Measurements from ENCODE around the gene NUP107.

NUP107 gene

GRCh38 chr12:68648179-68648578 is 38.6 kb upstream of the NUP107 start:
- Histone ChIP-seq H3K36me3 (ENCODE audit: insufficient read depth) (peaks cover 4% of the 10 kb centered on the region; the same call in 1 of the 2 replicates), H3K79me2 (ENCODE audit: insufficient read depth, low read depth) (peaks cover 73% of the 10 kb centered on the region), H3K9ac (no peak overlapping the region), H3K4me1 (ENCODE audit: low read depth, poor library complexity, severe bottlenecking) (peaks cover 65% of the 10 kb centered on the region), H3K27me3 (ENCODE audit: insufficient read depth, low read depth) (no peaks in the 10 kb centered on the region), H3K27ac (no peak overlapping the region), H3K4me3 (IDR thresholded peaks at IDR 0.05; ENCODE audit: insufficient read depth, low read depth, low read length) (no peak overlapping the region), H3K4me2 (no peak overlapping the region), H2AFZ (ENCODE audit: low read depth) (no peak overlapping the region), H4K20me1 (ENCODE audit: insufficient read depth) (peaks cover 25% of the 10 kb centered on the region; the same call in 1 of the 2 replicates)
- no peak for TF ChIP-seq CTCF (conservative IDR thresholded peaks at IDR 0.05; ENCODE audit: low read depth, low read length)

GRCh38 chr12:68665016-68665569 is 21.7 kb upstream of the NUP107 start:
- Histone ChIP-seq H3K4me2 (no peak overlapping the region), H4K20me1 (ENCODE audit: insufficient read depth) (no peaks in the 10 kb centered on the region), H3K4me3 (IDR thresholded peaks at IDR 0.05; ENCODE audit: insufficient read depth, low read depth, low read length) (no peak overlapping the region), H2AFZ (ENCODE audit: low read depth) (no peak overlapping the region), H3K4me1 (ENCODE audit: low read depth, poor library complexity, severe bottlenecking) (no peaks in the 10 kb centered on the region), H3K27ac (no peak overlapping the region), H3K27me3 (ENCODE audit: insufficient read depth, low read depth) (no peaks in the 10 kb centered on the region), H3K9ac (no peak overlapping the region), H3K79me2 (ENCODE audit: insufficient read depth, low read depth) (no peaks in the 10 kb centered on the region), H3K36me3 (ENCODE audit: insufficient read depth) (0 out of 2 replicates have a peak, but pooled peaks cover 5% of the 10 kb centered on the region)
- TF ChIP-seq CTCF (conservative IDR thresholded peaks at IDR 0.05; ENCODE audit: low read depth, low read length): no peak

GRCh38 chr12:68667291-68667690 is 19.5 kb upstream of the NUP107 start:
- H3K27ac ChIP-seq: no peak overlapping the region
- TF ChIP-seq CTCF (conservative IDR thresholded peaks at IDR 0.05; ENCODE audit: low read depth, low read length): no peak
- H3K4me2 ChIP-seq: no peak overlapping the region
- no peaks in the 10 kb centered on the region for H3K27me3 ChIP-seq (ENCODE audit: insufficient read depth, low read depth)
- no peaks in the 10 kb centered on the region for H3K4me1 ChIP-seq (ENCODE audit: low read depth, poor library complexity, severe bottlenecking)
- H3K36me3 ChIP-seq (ENCODE audit: insufficient read depth): 0 out of 2 replicates have a peak, but pooled peaks cover 5% of the 10 kb centered on the region
- no peaks in the 10 kb centered on the region for H3K79me2 ChIP-seq (ENCODE audit: insufficient read depth, low read depth)
- H4K20me1 ChIP-seq (ENCODE audit: insufficient read depth): no peaks in the 10 kb centered on the region
- H2AFZ ChIP-seq (ENCODE audit: low read depth): no peak overlapping the region
- H3K4me3 ChIP-seq (IDR thresholded peaks at IDR 0.05; ENCODE audit: insufficient read depth, low read depth, low read length): no peak overlapping the region
- no peak overlapping the region for H3K9ac ChIP-seq

GRCh38 chr12:68667896-68668295 is 18.9 kb upstream of the NUP107 start:
- Histone ChIP-seq H4K20me1 (ENCODE audit: insufficient read depth) (no peaks in the 10 kb centered on the region), H3K27ac (no peak overlapping the region), H2AFZ (ENCODE audit: low read depth) (no peak overlapping the region), H3K79me2 (ENCODE audit: insufficient read depth, low read depth) (no peaks in the 10 kb centered on the region), H3K4me2 (no peak overlapping the region), H3K4me1 (ENCODE audit: low read depth, poor library complexity, severe bottlenecking) (no peaks in the 10 kb centered on the region), H3K4me3 (IDR thresholded peaks at IDR 0.05; ENCODE audit: insufficient read depth, low read depth, low read length) (no peak overlapping the region), H3K9ac (no peak overlapping the region), H3K36me3 (ENCODE audit: insufficient read depth) (0 out of 2 replicates have a peak, but pooled peaks cover 5% of the 10 kb centered on the region), H3K27me3 (ENCODE audit: insufficient read depth, low read depth) (no peaks in the 10 kb centered on the region)
- TF ChIP-seq CTCF (conservative IDR thresholded peaks at IDR 0.05; ENCODE audit: low read depth, low read length): no peak
